HG02759 (cell line): ENCODE data around the gene TPD52L2.
A peak's percentile ranks its signal among the peaks of the same experiment; 100 is the strongest.
"Not testable (repeated sequence)": the region's sequence is repeated elsewhere in the genome, so short reads cannot be mapped to it uniquely, and the experiment has no call there.

Source experiments
- ATAC-seq: cut with Tn5 transposase; IDR thresholded peaks from one replicate; pipeline ENCODE4 v1.9.1; 2021; ENCODE audit warnings: mild to moderate bottlenecking, moderate library complexity; ENCODE audit not compliant: unreplicated experiment

The TPD52L2 gene

GRCh38 chr20:63835021-63835858 is 29.8 kb upstream of the TPD52L2 start:
- ATAC-seq = no peak

- no peak for ATAC-seq
These were observed 28.4 kb upstream of the TPD52L2 start for GRCh38 chr20:63836458-63837344.

- no peak for ATAC-seq
These were observed 27.6 kb upstream of the TPD52L2 start for GRCh38 chr20:63837479-63837878.

GRCh38 chr20:63839620-63840019 is 25.4 kb upstream of the TPD52L2 start:
- no peak for ATAC-seq

GRCh38 chr20:63840405-63840828 is 24.7 kb upstream of the TPD52L2 start:
- ATAC-seq = no peak

- no peak for ATAC-seq
These were observed 22.8 kb upstream of the TPD52L2 start for GRCh38 chr20:63842258-63842657.

GRCh38 chr20:63843222-63843621 is 21.8 kb upstream of the TPD52L2 start:
- ATAC-seq = no peak

- no peak for ATAC-seq
These were observed 21.3 kb upstream of the TPD52L2 start for GRCh38 chr20:63843778-63844177.

GRCh38 chr20:63844511-63844991 is 20.5 kb upstream of the TPD52L2 start:
- no peak for ATAC-seq

GRCh38 chr20:63846128-63846771 is 18.8 kb upstream of the TPD52L2 start:
- ATAC-seq = no peak

- ATAC-seq = no peak
These were observed 18.2 kb upstream of the TPD52L2 start for GRCh38 chr20:63846888-63847236.

GRCh38 chr20:63847237-63848002 is 17.6 kb upstream of the TPD52L2 start:
- no peak for ATAC-seq

GRCh38 chr20:63848003-63848911 is 16.8 kb upstream of the TPD52L2 start:
- ATAC-seq = no peak

GRCh38 chr20:63850689-63851547 is 14.2 kb upstream of the TPD52L2 start:
- ATAC-seq = peak; percentile 79

- ATAC-seq = not testable (repeated sequence)
These were observed 13.5 kb upstream of the TPD52L2 start for GRCh38 chr20:63851548-63851943.

- not testable (repeated sequence) for ATAC-seq
These were observed 11.4 kb upstream of the TPD52L2 start for GRCh38 chr20:63853733-63854068.

GRCh38 chr20:63854069-63854765 is 10.9 kb upstream of the TPD52L2 start:
- ATAC-seq = no peak

GRCh38 chr20:63854766-63855362 is 10.2 kb upstream of the TPD52L2 start:
- no peak for ATAC-seq
